Peyer's patch (tissue), 4 donors: Measurements from ENCODE around the gene ARHGEF4. TPM values are rescaled to one million over a fixed set of nuclear protein-coding genes. Genes with fewer than 3 reads are reported as not detected.

Experiments used
- DNase-seq, 3 donors: peaks; one replicate each; pipeline ENCODE4 v3.0.0-alpha.2; 2017 to 2019
- H3K27ac ChIP-seq, 4 donors: fragments of 200-600 bp; sonication (generic); one replicate each; pipeline ENCODE4 v1.5.1; 2016 to 2019
- H3K27me3 ChIP-seq, 2 donors: fragments of 200-600 bp; sonication (generic); one replicate each; pipeline ENCODE4 v1.5.1; 2019
- H3K36me3 ChIP-seq, 3 donors: fragments of 200-600 bp; sonication (generic); one replicate each; pipeline ENCODE4 v1.5.1; 2016 to 2019
- H3K4me1 ChIP-seq, 4 donors: fragments of 200-600 bp; sonication (generic); one replicate each; pipeline ENCODE4 v1.5.1; 2016 to 2019
- H3K4me3 ChIP-seq, 4 donors: fragments of 200-600 bp; sonication (generic); 1 replicate in 3 of 4; 2 replicates in 1 of 4; pipeline ENCODE4 v1.5.1; 2016 to 2019; ENCODE audit warnings: mild to moderate bottlenecking in 1 of 4
- H3K9me3 ChIP-seq, 4 donors: fragments of 200-600 bp; sonication (generic); one replicate each; pipeline ENCODE4 v1.5.1; 2016 to 2019; ENCODE audit warnings: mild to moderate bottlenecking in 1 of 4
- CTCF ChIP-seq, 6 experiments: fragments of 450-650 bp in 4 of 6; fragments of 200-600 bp in 2 of 6; sonication (generic) in 1 of 6; IDR thresholded peaks; one replicate each; pipeline ENCODE4 v1.5.1; 2017 to 2019; ENCODE audit warnings: antibody characterized with exemption in 6 of 6, mild to moderate bottlenecking in 3 of 6, moderate library complexity in 1 of 6
- POLR2A ChIP-seq, 2 donors: fragments of 450-650 bp; IDR thresholded peaks; one replicate each; pipeline ENCODE4 v1.5.1; 2017; ENCODE audit warnings: antibody characterized with exemption in 2 of 2, mild to moderate bottlenecking in 2 of 2, moderate library complexity in 2 of 2
- total RNA-seq, 4 donors: library from RNA; depleted of rRNA; stranded (reverse); fragments of >200 nt; gene quantifications; one replicate each; pipeline ENCODE4 v1.1.0, GENCODE V29; 2016

The ARHGEF4 gene
- total RNA-seq, 4 donors from 2014 or later = 1.1 to 10.7 (median 1.6) TPM

DNA sequence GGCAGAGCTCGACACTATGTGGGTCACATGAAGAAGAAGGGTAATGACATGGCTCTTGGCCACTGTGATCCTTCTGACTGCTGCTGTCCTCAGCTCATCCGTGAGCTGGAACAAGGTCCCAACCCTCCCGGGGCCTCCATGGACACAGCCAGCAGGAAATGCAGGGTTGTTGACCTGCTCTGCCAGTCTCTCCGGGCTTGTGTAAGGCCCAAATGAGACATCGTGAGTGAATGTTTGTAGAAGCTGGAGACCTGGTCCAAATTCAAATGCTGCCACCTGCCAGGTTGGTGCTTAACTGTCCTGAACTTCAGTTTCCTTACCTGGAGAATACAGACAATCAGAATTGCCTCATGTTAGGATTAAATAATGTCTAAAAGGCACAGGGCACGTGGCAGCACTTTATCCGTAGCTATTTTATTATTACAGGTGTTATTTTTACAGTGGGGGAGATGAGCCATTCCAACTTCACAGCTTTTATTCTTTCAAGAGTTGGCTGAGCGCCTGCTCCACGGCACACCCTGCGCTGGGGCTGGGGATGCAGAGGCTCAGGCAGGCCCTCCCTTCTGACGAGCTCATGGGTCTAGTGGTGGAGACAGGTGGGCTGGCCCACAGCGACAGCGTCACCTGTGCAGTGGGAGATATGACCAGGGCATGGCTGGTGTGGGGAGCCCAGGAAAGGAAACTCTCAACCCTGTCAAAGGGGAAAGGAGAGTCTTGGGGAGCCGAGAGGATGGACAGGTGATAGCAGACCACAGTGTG lies 15.1 kb downstream of the ARHGEF4 start:
- Histone ChIP-seq H3K9me3 (no peaks in the 10 kb centered on the region), H3K4me1 (no peaks in the 10 kb centered on the region), H3K4me3 (no peak overlapping the region), H3K27ac (no peak overlapping the region), H3K36me3 (no peaks in the 10 kb centered on the region), H3K27me3 (no peaks in the 10 kb centered on the region)
- no peak for DNase-seq
- TF ChIP-seq CTCF (IDR thresholded peaks at IDR 0.05) (no peak), POLR2A (IDR thresholded peaks at IDR 0.05) (no peak)

DNA sequence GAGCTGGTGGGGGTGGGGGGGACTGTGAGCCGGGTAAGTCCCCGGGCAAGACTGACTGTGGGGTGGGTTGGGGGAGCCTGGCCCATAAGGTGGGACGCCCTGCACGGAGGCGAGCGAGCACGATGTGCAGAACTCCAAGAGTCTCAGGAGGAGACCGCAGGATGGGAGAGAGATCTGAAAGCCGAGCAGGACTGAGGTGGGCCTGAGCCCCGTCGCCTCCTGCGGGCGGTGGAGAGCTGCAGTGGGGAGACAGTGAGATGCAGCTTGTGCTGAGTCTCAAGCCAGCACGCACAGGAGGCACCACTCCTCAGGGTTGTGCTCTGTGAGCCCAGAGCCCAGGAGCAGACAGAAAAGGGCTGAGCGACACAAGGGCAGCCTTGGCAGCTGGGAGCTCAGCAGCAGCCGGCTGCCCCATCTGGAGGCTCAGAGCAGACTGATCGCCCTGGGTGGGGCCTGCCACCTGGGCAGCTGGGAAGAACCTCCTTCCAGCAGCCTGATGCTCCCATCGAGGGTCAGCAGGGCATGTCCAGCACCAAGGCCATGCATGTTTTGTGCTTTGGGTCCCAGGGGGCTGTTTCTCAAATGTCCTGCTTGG lies 15.9 kb downstream of the ARHGEF4 start:
- Histone ChIP-seq H3K9me3 (no peaks in the 10 kb centered on the region), H3K4me1 (no peaks in the 10 kb centered on the region), H3K36me3 (no peaks in the 10 kb centered on the region), H3K27ac (no peak overlapping the region), H3K27me3 (no peaks in the 10 kb centered on the region), H3K4me3 (no peak overlapping the region)
- TF ChIP-seq POLR2A (IDR thresholded peaks at IDR 0.05) (no peak), CTCF (IDR thresholded peaks at IDR 0.05) (no peak)
- no peak for DNase-seq

DNA sequence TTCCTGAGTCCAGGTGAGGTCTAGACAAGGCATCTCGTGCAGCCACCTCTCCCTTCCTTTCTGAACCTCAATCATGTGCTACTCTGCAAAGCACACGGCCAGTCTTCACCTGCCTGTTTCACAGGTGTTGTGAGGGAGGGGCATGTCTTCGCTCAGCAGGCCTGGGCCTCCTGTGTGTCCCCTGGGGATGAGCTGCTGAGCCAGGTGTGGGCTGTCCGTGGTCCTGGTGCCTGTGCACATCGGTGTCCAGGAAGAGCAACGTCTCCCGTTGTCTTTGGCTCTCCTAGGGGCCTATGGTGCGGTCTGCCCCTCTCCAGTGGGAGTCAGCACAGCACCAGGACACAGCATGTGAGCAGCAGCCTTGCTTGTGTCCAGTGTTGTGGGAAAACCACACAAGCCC lies 16.7 kb downstream of the ARHGEF4 start:
- Histone ChIP-seq H3K4me1 (no peaks in the 10 kb centered on the region), H3K27me3 (no peaks in the 10 kb centered on the region), H3K4me3 (no peak overlapping the region), H3K27ac (no peak overlapping the region), H3K36me3 (no peaks in the 10 kb centered on the region), H3K9me3 (no peaks in the 10 kb centered on the region)
- TF ChIP-seq CTCF (IDR thresholded peaks at IDR 0.05) = no peak
- no peak for TF ChIP-seq POLR2A (IDR thresholded peaks at IDR 0.05)
- DNase-seq = no peak

- no peak for TF ChIP-seq POLR2A (IDR thresholded peaks at IDR 0.05)
- TF ChIP-seq CTCF (IDR thresholded peaks at IDR 0.05) = no peak
- Histone ChIP-seq H3K4me1 (no peaks in the 10 kb centered on the region), H3K27me3 (no peaks in the 10 kb centered on the region), H3K9me3 (no peaks in the 10 kb centered on the region), H3K4me3 (no peak overlapping the region), H3K27ac (no peak overlapping the region), H3K36me3 (no peaks in the 10 kb centered on the region)
- no peak for DNase-seq
These were observed 17.6 kb downstream of the ARHGEF4 start for GRCh38 chr2:130854301-130854700.

- H3K27me3 ChIP-seq = no peaks in the 10 kb centered on the region
- H3K4me1 ChIP-seq = no peaks in the 10 kb centered on the region
- TF ChIP-seq POLR2A (IDR thresholded peaks at IDR 0.05) (no peak), CTCF (IDR thresholded peaks at IDR 0.05) (no peak)
- H3K27ac ChIP-seq = no peak overlapping the region
- no peaks in the 10 kb centered on the region for H3K36me3 ChIP-seq
- peak in 1 of 3 donors; percentile 55 for DNase-seq
- H3K4me3 ChIP-seq = no peak overlapping the region
- H3K9me3 ChIP-seq = no peaks in the 10 kb centered on the region
These were observed 28.4 kb downstream of the ARHGEF4 start for GRCh38 chr2:130864830-130865800.
